H1 (cell line): ENCODE measurements around the gene BIN1. TPM values are rescaled to one million over a fixed set of nuclear protein-coding genes. Genes with fewer than 3 reads are reported as not detected.

Experiments used
- CHD7 ChIP-seq: fragments of 300-600 bp; sonication (generic); IDR thresholded peaks from 2 replicates; pipeline ENCODE4 v1.7.1; 2012; ENCODE audit warnings: low read length, moderate library complexity, mild to moderate bottlenecking, inconsistent platforms; ENCODE audit not compliant: insufficient replicate concordance
- NRF1 ChIP-seq: IDR thresholded peaks from 2 replicates; pipeline ENCODE4 v1.6.1; 2011; ENCODE audit warnings: mild to moderate bottlenecking, low read depth, low read length, improper control_type of control experiment
- SUZ12 ChIP-seq: fragments of 200-600 bp; sonication (generic); IDR thresholded peaks from 2 replicates; pipeline ENCODE4 v1.6.1; 2012; ENCODE audit warnings: mild to moderate bottlenecking, inconsistent platforms, low read length, moderate library complexity, mixed read lengths
- polyA plus RNA-seq, 7 experiments: library from polyadenylated mRNA; depleted of rRNA in 3 of 7; stranded (reverse) in 5 of 7; unstranded in 2 of 7; fragments of >200 nt in 5 of 7; fragments of 200-250 nt in 2 of 7; gene quantifications; 1 replicate in 5 of 7; 2 replicates in 1 of 7; 4 replicates in 1 of 7; pipeline versions ENCODE4 v1.2.1 to v1.2.3, GENCODE V29; 2011 to 2013; ENCODE audit warnings: missing spikeins in 2 of 7, mixed read lengths in 2 of 7
- total RNA-seq: library from RNA; stranded (reverse); fragmentation: NEBNext Ultra II Directional; extraction: Animal tissue kit (Norgen Biotek cat#: 25700); gene quantifications from 2 replicates; pipeline ENCODE4 v1.2.1, GENCODE V29; 2021

The BIN1 gene
- total and polyA plus RNA-seq, 2 of the 8 experiments (the other 6 are each of a cell fraction or from before 2014, with no cell fraction given), result 23.6 to 35.6 TPM

GRCh38 chr2:127041259-127041970 is 65.5 kb downstream of the BIN1 start (continued):
- TF ChIP-seq CHD7 (no peak), SUZ12 (no peak), NRF1 (no peak)
